Stimulated activated CD4-positive, alpha-beta T cell treated with anti-CD3 and anti-CD28 coated beads, Interleukin-4, amount 100 ng/mL, for 24 hours (primary cell): ENCODE results near the gene LUC7L3.
"Not testable (repeated sequence)": the region's sequence is repeated elsewhere in the genome, so short reads cannot be mapped to it uniquely, and the experiment has no call there.

ENCODE experiments used
- DNase-seq: peaks from one replicate; pipeline ENCODE4 v3.0.0-alpha.2; 2020

Gene LUC7L3

DNA sequence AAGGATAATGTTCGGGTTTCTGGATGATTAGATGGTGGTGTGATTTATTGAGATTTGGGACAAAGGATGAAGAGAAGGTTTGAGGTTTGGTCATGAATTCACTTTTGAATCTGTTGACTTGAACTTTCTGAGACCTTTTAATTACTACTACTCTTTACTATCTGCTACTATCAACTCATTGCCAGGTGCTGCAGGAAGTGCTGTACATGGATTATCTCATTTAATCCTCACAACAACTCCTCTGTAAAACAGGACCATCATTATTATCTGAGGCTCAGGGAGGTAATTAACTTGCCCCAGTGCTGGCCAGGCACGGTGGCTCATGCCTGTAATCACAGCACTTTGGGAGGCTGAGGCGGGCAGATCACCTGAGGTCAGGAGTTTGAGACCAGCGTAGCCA, 8.8 kb upstream of the LUC7L3 start:
- no peak for DNase-seq

DNA sequence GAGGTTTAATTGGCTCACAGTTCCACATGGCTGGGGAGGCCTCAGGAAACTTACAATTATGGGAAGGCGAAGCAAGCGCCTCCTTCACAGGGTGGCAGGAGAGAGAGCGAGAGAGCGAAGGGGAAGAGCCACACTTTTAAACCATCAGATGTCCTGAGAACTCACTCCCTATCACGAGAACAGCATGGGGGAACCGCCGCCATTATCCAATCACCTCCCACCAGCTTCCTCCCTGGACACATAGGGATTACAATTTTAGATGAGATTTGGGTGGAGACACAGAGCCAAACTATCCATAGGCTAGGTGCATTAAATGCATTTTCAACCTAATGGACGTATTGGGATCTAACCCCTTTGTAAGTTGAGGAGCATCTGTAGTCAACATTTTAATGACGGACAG, 6.8 kb upstream of the LUC7L3 start:
- DNase-seq: no peak

- no peak for DNase-seq
Measured at GRCh38 chr17:50715471-50715870, 3.9 kb upstream of the LUC7L3 start.

DNA sequence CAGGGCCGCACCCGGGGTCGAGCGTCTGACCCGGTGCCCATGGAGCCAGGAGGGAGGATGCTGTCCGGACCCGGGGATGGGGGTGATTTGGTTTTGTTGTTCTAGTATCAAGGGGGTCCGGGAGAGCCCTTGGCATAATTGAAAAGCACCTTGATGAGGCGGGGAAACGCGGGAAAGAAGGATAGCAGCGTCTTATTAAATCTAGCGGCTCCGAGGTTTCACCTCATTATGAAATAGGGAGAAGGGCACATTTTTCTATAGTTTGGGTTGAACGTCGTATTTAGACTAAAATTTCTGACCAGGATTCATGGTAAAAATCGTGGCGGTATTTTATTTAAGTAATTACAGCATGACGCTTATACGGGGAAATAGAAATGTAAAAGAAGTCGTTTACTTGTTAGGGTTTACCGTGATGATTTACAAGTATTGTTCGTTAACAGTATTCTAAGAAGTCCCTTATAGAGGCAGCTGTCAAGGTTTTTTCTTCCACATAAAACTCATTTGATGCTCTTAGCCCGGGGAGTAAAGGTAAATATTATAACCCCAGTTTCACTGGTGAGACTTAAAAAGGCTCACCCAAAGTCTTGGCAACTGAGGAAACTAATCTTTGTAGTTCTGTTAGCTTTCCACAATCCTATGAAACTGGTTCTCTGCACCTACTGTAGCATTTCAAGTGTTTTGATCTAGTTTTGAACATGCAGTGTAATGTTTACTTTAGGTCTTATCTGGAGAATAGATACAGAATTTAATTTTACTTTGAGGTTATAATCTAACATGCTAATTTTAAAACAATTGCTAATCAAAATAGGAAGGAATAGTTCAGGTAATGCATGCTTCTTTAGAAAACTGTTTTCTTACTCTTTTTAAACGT, 756 bp downstream of the LUC7L3 start:
- no peak for DNase-seq

- no peak for DNase-seq
Measured at GRCh38 chr17:50721194-50722010, 2.0 kb downstream of the LUC7L3 start.

DNA sequence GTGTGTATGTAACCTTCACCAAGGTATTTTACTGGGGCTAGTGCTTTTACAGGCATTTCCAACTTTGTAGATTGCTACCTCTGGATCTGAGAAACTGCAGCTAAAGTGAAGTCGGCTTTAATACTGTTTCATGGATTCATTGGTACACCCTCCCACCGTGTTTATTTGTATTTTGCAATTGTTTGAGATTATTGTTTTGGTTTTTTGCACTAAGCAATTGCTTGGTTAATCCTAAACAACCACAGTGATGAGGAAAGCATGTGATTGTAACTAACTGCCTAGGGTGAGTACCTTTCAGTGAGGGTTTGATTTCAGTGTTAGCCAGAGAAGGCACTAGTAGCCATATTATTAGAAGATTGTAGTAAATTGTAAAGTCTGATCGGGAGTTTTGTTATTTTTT, 3.3 kb downstream of the LUC7L3 start:
- DNase-seq: no peak

DNA sequence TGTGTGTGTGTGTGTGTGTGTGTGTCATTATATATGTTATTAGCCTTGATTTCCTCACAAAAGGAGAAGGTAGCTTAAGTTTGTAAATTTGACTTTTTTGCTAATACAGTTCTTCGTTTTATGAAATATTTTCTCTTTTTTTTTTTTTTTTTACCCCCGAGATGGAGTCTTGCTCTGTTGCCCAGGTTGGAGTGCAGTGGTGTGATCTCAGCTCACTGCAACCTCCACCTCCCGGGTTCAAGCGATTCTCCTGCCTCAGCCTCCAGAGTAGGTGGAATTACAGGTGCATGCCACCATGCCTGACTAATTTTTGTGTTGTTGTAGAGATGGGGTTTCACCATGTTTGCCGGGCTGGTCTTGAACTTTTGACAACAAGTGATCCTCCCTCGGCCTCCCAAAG, 5.2 kb downstream of the LUC7L3 start:
- DNase-seq: not testable (repeated sequence)

DNA sequence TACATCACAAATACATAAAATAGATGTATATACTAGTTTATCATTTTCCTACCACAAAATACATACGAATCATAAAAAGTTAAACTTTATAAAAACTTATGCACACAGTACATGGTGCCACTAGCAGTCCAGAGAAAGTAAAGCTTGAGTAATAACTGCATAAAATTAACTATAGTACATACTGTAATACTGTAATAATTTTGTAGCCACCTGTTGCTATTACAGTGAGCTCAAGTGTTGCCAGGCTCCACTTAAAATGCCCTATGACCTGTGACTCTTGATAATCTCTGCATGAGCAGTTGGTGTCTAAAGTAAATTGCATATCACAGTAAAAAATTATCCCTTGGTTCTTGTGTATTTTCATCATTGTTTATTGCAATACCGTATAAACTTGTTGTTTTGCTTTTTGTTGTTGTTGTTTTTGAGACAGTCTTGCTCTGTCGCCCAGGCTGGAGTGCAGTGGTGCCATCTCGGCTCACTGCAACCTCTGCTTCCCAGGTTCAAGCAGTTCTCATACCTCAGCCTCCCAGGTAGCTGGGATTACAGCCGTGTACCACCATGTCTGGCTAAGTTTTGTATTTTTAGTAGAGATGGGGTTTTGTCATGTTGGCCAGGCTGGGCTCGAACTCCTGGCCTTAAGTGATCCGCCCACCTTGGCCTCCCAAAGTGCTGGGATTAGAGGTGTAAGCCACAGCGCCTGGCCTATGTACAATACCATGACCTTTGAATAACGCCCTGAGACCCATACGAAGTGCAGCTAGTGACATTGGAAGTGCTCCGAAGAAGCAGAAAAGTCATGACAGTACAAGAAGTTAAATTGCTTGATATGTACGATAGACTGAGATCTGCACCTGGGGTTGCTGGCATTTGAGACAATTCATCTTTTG, 6.6 kb downstream of the LUC7L3 start:
- DNase-seq: no peak

- DNase-seq: no peak
Measured at GRCh38 chr17:50728112-50728429, 8.7 kb downstream of the LUC7L3 start.

- DNase-seq: no peak
Measured at GRCh38 chr17:50728881-50729765, 9.7 kb downstream of the LUC7L3 start.

- DNase-seq: no peak
Measured at GRCh38 chr17:50731575-50732460, 12.4 kb downstream of the LUC7L3 start.

- no peak for DNase-seq
Measured at GRCh38 chr17:50735287-50735686, 15.9 kb downstream of the LUC7L3 start.

- DNase-seq: no peak
Measured at GRCh38 chr17:50737118-50737698, 17.8 kb downstream of the LUC7L3 start.

DNA sequence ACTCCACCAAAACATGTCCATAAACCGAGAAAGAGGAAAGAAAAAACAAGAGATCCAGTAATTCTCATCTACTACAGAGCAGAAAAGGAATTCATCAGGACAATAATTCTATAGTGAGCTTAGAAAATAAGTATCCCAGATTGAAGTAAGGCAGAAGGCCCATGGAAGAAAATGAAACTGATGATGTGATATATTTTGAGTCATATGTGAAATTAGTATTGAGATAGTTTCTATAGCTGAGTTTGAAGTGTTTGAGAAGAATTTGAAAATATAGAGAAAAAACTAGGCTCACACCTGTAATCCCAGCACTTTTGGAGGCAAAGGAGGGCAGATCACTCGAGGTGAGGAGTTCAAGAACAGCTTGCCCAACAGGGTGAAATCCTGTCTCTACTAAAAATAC, 19.7 kb downstream of the LUC7L3 start:
- no peak for DNase-seq

DNA sequence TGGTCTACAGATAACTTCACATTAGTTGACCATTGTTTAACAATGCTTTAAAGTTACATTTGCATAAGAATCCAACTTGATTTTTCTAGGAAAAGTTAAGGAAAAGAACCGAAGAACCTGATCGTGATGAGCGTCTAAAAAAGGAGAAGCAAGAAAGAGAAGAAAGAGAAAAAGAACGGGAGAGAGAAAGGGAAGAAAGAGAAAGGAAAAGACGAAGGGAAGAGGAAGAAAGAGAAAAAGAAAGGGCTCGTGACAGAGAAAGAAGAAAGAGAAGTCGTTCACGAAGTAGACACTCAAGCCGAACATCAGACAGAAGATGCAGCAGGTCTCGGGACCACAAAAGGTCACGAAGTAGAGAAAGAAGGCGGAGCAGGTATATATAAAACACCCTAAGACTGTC, 26.2 kb downstream of the LUC7L3 start:
- no peak for DNase-seq

- DNase-seq: no peak
Measured at GRCh38 chr17:50749245-50749644, 29.8 kb downstream of the LUC7L3 start.

DNA sequence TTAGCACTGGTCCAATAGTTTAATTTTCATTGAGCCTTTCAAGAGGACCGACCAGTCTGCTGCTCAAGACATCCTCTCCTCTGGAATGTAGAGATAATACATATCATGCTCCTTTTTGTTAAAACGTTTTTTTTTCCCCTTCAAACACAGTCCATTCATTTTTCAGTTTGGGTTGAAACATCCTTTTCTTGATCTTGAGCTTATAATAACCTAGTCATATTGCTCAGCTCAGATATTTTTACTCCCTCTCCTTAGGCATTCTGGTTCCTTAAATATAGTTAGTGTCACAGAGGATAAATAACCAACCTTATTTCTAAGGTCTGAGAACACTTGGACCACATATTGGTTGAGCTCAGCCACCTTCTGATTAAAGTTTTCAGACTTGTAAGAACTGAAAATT, 35.1 kb downstream of the LUC7L3 start:
- no peak for DNase-seq

DNA sequence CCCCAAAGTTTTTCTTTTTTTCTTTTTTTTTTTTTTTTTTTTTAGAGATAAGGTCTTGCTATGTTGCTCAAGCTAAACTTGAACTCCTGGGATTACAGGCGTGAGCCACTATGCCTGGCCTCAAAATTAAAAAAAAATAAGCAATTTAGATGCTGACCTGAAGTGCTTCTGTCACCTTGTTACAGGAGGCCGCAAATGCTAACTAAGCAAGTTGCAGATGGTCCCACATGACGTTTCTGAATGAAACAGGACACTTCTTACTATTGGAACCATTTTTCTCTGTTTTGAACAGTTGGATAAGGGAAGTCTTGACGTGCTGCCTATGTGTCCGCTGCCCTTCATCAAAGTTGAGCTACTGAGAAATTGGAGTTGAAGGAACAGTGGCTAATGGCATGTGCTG, 39.1 kb downstream of the LUC7L3 start:
- no peak for DNase-seq

- no peak for DNase-seq
Measured at GRCh38 chr17:50758989-50759544, 39.7 kb downstream of the LUC7L3 start.

DNA sequence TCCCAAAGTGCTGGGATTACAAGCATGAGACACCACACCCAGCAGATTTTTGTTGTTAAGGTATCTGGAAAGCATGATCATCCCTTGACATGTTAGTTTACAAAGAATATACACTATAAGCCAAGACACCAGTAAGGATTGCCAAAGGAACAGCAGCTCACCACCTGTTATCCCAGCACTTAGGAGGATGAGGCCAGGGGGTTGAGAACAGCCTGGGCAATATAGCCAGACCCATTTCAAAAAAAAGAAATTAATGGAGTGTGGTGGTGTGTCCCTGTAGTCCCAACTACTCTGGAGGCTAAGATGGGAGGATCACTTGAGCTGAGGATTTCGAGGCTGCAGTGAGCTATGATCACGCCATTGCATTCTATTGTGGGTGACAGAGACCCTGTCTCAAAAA, 42.8 kb downstream of the LUC7L3 start:
- no peak for DNase-seq
